Smooth muscle cell (in vitro differentiated cells): ENCODE results near the gene XAF1. TPM values are rescaled to one million over a fixed set of nuclear protein-coding genes. Genes with fewer than 3 reads are reported as not detected.

Experiments used
- DNase-seq: peaks from one replicate; lab custom pipeline; 2025; ENCODE audit not compliant: unreplicated experiment; lab: John Stamatoyannopoulos, UW
- H2AFZ ChIP-seq: fragments of 200-600 bp; sonication (generic); 2 replicates; pipeline ENCODE4 v1.6.0; 2016; ENCODE audit warnings: antibody characterized with exemption, low read depth, mild to moderate bottlenecking
- H3F3A ChIP-seq: fragments of 200-600 bp; sonication (generic); 2 replicates; pipeline ENCODE4 v1.6.0; 2017; ENCODE audit warnings: antibody characterized with exemption, low read depth
- H3K27ac ChIP-seq: fragments of 200-600 bp; sonication (generic); 2 replicates; pipeline ENCODE4 v1.5.1; 2016; ENCODE audit warnings: low read depth, mild to moderate bottlenecking
- H3K27me3 ChIP-seq: fragments of 200-600 bp; sonication (generic); 2 replicates; pipeline ENCODE4 v1.6.1; 2016; ENCODE audit warnings: low read depth, mild to moderate bottlenecking
- H3K36me3 ChIP-seq: fragments of 200-600 bp; sonication (generic); 2 replicates; pipeline ENCODE4 v1.5.1; 2016; ENCODE audit warnings: low read depth
- H3K4me1 ChIP-seq: fragments of 200-600 bp; sonication (generic); 2 replicates; pipeline ENCODE4 v1.5.1; 2016; ENCODE audit warnings: low read depth
- H3K4me2 ChIP-seq: fragments of 200-600 bp; sonication (generic); 2 replicates; pipeline ENCODE4 v1.6.0; 2016; ENCODE audit warnings: mild to moderate bottlenecking
- H3K4me3 ChIP-seq: fragments of 200-600 bp; sonication (generic); 2 replicates; pipeline ENCODE4 v1.5.1; 2016; ENCODE audit warnings: mild to moderate bottlenecking
- H3K79me2 ChIP-seq: fragments of 200-600 bp; sonication (generic); 2 replicates; pipeline ENCODE4 v1.6.0; 2016; ENCODE audit warnings: low read depth, mild to moderate bottlenecking
- H3K9ac ChIP-seq: fragments of 200-600 bp; sonication (generic); 2 replicates; pipeline ENCODE4 v1.6.0; 2016; ENCODE audit warnings: low read depth
- H3K9me3 ChIP-seq: fragments of 200-600 bp; sonication (generic); replicated peaks from 2 replicates; pipeline ENCODE4 v1.5.1; 2016; ENCODE audit warnings: low read depth
- H4K20me1 ChIP-seq: fragments of 200-600 bp; sonication (generic); 2 replicates; pipeline ENCODE4 v1.6.0; 2016; ENCODE audit warnings: low read depth
- WGBS: methylation state at CpG from one replicate; pipeline ENCODE4 v1.1.7; 2016; ENCODE audit warnings: low lambda C conversion rate; 5-methylcytosine and 5-hydroxymethylcytosine counted together
- polyA plus RNA-seq: library from polyadenylated mRNA; unstranded; fragments of >200 nt; fragmentation: Nextera tagmentation; extraction: Ambion mirVana; gene quantifications from 2 replicates; pipeline ENCODE4 v1.2.1, GENCODE V29; 2016
- total RNA-seq: library from RNA; depleted of rRNA; stranded (reverse); fragments of >200 nt; gene quantifications from 2 replicates; pipeline ENCODE4 v1.2.3, GENCODE V29; 2014
- TF ChIP-seq, protein P1 (sequence below): fragments of 200-600 bp; sonication (generic); IDR thresholded peaks from 2 replicates; pipeline ENCODE4 v1.5.1; 2017; ENCODE audit warnings: borderline replicate concordance, mild to moderate bottlenecking, antibody characterized with exemption; ENCODE audit not compliant: insufficient read depth, poor library complexity, severe bottlenecking

The XAF1 gene
- total and polyA plus RNA-seq, 2 experiments from 2014 or later = 3.1 to 3.9 TPM

DNA sequence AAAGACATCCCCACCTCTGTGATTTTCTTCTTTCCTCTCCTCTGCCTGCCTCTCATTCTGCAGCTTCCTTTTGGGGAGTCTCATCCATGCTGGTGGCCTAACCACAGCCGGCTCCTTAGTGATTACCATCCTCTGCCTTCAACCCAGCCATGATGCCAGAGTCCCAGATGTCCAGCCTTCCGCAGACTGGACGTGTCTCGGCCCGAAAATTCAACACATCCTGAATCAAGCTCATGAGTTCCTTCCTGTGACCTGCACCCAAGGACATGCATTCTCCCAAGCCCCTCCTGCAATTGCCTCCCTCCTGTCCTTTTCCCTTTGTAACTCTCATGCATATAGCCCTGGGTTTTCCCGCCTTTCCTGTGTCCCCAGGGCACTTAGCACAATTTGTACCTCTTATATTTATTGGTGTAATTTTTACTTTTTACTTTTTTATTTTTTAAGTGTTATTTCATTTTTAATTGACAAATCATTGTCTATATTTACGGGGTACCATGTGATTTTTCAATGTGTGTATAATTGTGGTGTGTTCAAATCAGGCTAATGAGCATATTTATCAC is 41.5 kb upstream of the XAF1 start:
- H3K4me3 ChIP-seq = no peak overlapping the region
- WGBS = 83% methylated on average over 7 of the region's 7 CpGs
- no peaks in the 10 kb centered on the region for H4K20me1 ChIP-seq
- H3K9me3 ChIP-seq = no peaks in the 10 kb centered on the region
- H3F3A ChIP-seq = no peaks in the 10 kb centered on the region
- H3K27ac ChIP-seq = no peak overlapping the region
- no peak for DNase-seq
- peak overlapping the region; percentile 86 for H3K4me2 ChIP-seq
- H3K36me3 ChIP-seq = no peaks in the 10 kb centered on the region
- H3K27me3 ChIP-seq = peaks cover 22% of the 10 kb centered on the region
- no peak overlapping the region for H3K9ac ChIP-seq
- no peak overlapping the region for H2AFZ ChIP-seq
- TF ChIP-seq, protein P1, sequence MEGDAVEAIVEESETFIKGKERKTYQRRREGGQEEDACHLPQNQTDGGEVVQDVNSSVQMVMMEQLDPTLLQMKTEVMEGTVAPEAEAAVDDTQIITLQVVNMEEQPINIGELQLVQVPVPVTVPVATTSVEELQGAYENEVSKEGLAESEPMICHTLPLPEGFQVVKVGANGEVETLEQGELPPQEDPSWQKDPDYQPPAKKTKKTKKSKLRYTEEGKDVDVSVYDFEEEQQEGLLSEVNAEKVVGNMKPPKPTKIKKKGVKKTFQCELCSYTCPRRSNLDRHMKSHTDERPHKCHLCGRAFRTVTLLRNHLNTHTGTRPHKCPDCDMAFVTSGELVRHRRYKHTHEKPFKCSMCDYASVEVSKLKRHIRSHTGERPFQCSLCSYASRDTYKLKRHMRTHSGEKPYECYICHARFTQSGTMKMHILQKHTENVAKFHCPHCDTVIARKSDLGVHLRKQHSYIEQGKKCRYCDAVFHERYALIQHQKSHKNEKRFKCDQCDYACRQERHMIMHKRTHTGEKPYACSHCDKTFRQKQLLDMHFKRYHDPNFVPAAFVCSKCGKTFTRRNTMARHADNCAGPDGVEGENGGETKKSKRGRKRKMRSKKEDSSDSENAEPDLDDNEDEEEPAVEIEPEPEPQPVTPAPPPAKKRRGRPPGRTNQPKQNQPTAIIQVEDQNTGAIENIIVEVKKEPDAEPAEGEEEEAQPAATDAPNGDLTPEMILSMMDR = no peak
- H3K79me2 ChIP-seq = no peaks in the 10 kb centered on the region
- no peaks in the 10 kb centered on the region for H3K4me1 ChIP-seq

DNA sequence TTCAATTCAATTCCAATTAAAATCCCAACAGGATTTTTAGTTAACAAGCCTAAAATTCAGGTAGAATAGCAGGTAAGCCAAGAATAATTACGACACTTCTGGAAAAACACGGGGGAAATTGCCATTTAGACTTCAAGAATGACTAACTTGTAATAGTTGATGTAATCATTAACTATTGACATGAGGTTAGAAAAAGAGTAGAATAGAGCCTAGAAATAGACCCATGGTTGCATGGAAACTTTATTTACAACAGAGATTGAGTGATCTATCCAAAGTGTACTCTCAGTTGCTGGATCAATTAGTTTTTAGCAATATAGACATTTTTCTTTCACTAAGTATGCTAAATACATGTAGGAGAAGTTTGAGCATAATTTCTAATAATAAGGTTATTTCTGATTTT is 39.1 kb upstream of the XAF1 start:
- no peak overlapping the region for H2AFZ ChIP-seq
- WGBS = 92% methylated on average over 2 of the region's 2 CpGs
- H3K36me3 ChIP-seq = no peaks in the 10 kb centered on the region
- H3F3A ChIP-seq = no peaks in the 10 kb centered on the region
- TF ChIP-seq, protein P1 = no peak
- H3K27ac ChIP-seq = no peak overlapping the region
- H3K9me3 ChIP-seq = no peaks in the 10 kb centered on the region
- no peak overlapping the region for H3K4me3 ChIP-seq
- H3K4me2 ChIP-seq = no peak overlapping the region
- no peaks in the 10 kb centered on the region for H4K20me1 ChIP-seq
- DNase-seq = no peak
- H3K9ac ChIP-seq = no peak overlapping the region
- H3K4me1 ChIP-seq = no peaks in the 10 kb centered on the region
- no peaks in the 10 kb centered on the region for H3K79me2 ChIP-seq
- H3K27me3 ChIP-seq = peaks cover 35% of the 10 kb centered on the region

DNA sequence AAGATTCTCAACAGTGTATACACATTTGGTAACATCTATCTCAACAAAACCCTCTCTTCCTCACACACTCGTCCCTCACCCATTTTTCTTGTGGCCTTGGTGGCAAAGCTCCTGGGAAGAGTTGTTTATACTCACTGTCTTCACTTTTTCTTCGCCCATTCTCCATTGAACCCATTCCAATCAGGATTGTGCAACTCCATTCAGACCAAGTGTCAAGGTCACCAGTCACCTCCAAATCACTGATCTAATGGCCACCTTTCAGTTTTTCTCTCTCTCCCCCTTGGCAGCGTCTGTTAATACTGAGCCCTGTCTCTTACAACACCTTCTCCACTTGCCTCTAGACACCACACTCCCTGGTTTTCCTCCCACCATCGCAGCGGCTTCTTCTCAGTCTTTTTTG is 34.1 kb upstream of the XAF1 start:
- TF ChIP-seq, protein P1 = no peak
- H4K20me1 ChIP-seq = no peaks in the 10 kb centered on the region
- WGBS = 90% methylated on average over 5 of the region's 5 CpGs

DNA sequence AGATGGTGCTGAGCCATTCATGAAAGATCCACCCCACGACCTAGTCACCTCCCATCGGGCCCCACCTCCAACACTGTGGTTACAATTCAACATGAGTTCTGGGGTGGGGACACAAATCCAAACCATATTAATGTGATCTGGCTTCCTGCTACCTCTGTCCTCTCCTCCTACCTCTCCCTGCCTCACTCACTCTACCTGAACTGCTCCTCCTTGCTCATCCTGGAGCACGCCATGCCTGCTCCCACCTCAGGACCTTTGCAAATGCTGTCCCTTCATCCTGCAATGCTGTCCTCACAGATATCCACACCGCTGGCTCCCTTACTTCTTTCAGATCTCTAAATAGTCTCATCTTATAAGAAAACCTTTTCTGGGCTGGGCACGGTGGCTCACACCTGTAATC is 31.8 kb upstream of the XAF1 start:
- Histone ChIP-seq H2AFZ (no peak overlapping the region), H3K4me1 (no peaks in the 10 kb centered on the region), H3K4me3 (no peak overlapping the region), H3K79me2 (no peaks in the 10 kb centered on the region), H3K4me2 (no peak overlapping the region), H3F3A (no peaks in the 10 kb centered on the region), H3K27ac (no peak overlapping the region), H3K27me3 (peaks cover 18% of the 10 kb centered on the region), H3K36me3 (no peaks in the 10 kb centered on the region), H3K9ac (no peak overlapping the region), H3K9me3 (no peaks in the 10 kb centered on the region), H4K20me1 (no peaks in the 10 kb centered on the region)
- WGBS = 89% methylated on average over 5 of the region's 5 CpGs
- no peak for DNase-seq
- TF ChIP-seq, protein P1 = no peak

More for the DNA sequence above, 34.1 kb upstream of the XAF1 start:
- peaks cover 18% of the 10 kb centered on the region for H3K27me3 ChIP-seq
- H3K27ac ChIP-seq = no peak overlapping the region
- DNase-seq = no peak
- H3K4me1 ChIP-seq = no peaks in the 10 kb centered on the region
- no peaks in the 10 kb centered on the region for H3F3A ChIP-seq
- no peaks in the 10 kb centered on the region for H3K36me3 ChIP-seq
- H3K4me3 ChIP-seq = no peak overlapping the region
- no peaks in the 10 kb centered on the region for H3K9me3 ChIP-seq
- H3K4me2 ChIP-seq = no peak overlapping the region
- no peak overlapping the region for H2AFZ ChIP-seq
- no peaks in the 10 kb centered on the region for H3K79me2 ChIP-seq
- H3K9ac ChIP-seq = no peak overlapping the region
